ENCODE results near the gene IHH. TPM values are rescaled to one million over a fixed set of nuclear protein-coding genes. Genes with fewer than 3 reads are reported as not detected.

IHH gene
- polyA plus RNA-seq, 3 donors: not detected

DNA sequence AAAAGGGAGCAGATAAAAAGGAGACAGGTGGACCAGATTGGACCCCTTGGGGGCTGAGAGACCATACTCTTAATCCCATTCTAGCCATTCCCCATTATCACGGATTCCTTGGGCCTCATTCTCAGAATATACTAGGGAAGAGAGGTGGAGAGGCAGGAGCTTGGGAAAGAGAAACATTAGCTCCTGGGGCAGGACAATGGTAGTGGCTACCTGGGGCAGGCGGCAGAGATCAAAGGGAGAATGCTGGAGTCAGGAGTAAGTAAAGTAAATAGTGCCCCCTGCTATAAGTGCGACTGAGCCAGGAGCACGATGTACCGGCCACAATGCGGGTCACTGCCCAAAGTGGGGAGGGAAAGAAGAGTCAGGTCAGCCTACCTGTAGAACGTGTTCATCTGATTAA is 20.4 kb upstream of the IHH start:
- intact Hi-C loops (cut with micrococcal nuclease): no loop called here
- peaks cover 57% of the 10 kb centered on the region for H3K4me1 Mint-ChIP-seq
- Histone ChIP-seq H3K27me3 (ENCODE audit: control insufficient read depth in 2 of 2, insufficient read depth in 2 of 2, low read length in 2 of 2) (no peaks in the 10 kb centered on the region), H2AFZ (ENCODE audit: insufficient read depth, low read depth, low read length, poor library complexity, severe bottlenecking) (no peak overlapping the region), H3K9ac (ENCODE audit: insufficient read depth, low read length, poor library complexity, severe bottlenecking) (no peak overlapping the region), H3K36me3 (replicated peaks in 1 of 2; ENCODE audit: control insufficient read depth in 1 of 2, insufficient read depth in 2 of 2, low read length in 2 of 2) (peaks cover 0 to 13% of the 10 kb centered on the region in 2 donors), H4K20me1 (ENCODE audit: insufficient read depth, low read length) (no peaks in the 10 kb centered on the region), H3K79me2 (ENCODE audit: insufficient read depth, low read length) (no peaks in the 10 kb centered on the region), H3K4me1 (ENCODE audit: control insufficient read depth in 1 of 2, insufficient read depth in 2 of 2, low read length in 2 of 2) (peaks cover 41 to 45% of the 10 kb centered on the region in 2 donors), H3K9me3 (replicated peaks in 1 of 2; ENCODE audit: control insufficient read depth in 1 of 2, insufficient read depth in 1 of 2, low read length in 2 of 2) (no peaks in the 10 kb centered on the region), H3K4me2 (replicated peaks; ENCODE audit: extremely low read depth, low read length, poor library complexity, severe bottlenecking) (no peak overlapping the region), H3K27ac (ENCODE audit: low read depth in 1 of 2, low read length in 2 of 2) (no peak overlapping the region), H3K4me3 (replicated peaks in 1 of 3; ENCODE audit: low read depth in 2 of 3, low read length in 3 of 3) (no peak overlapping the region)
- TF ChIP-seq, protein P1, sequence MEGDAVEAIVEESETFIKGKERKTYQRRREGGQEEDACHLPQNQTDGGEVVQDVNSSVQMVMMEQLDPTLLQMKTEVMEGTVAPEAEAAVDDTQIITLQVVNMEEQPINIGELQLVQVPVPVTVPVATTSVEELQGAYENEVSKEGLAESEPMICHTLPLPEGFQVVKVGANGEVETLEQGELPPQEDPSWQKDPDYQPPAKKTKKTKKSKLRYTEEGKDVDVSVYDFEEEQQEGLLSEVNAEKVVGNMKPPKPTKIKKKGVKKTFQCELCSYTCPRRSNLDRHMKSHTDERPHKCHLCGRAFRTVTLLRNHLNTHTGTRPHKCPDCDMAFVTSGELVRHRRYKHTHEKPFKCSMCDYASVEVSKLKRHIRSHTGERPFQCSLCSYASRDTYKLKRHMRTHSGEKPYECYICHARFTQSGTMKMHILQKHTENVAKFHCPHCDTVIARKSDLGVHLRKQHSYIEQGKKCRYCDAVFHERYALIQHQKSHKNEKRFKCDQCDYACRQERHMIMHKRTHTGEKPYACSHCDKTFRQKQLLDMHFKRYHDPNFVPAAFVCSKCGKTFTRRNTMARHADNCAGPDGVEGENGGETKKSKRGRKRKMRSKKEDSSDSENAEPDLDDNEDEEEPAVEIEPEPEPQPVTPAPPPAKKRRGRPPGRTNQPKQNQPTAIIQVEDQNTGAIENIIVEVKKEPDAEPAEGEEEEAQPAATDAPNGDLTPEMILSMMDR (IDR thresholded peaks at IDR 0.05): no peak
- peaks cover 15 to 19% of the 10 kb centered on the region in 2 donors for H3K36me3 Mint-ChIP-seq
- DNase-seq: no peak
- 95% methylated on average over 4 of the region's 7 CpGs for WGBS (ENCODE audit: insufficient coverage)
- H3K9me3 Mint-ChIP-seq: no peaks in the 10 kb centered on the region
- H3K4me3 Mint-ChIP-seq: no peak overlapping the region
- H3K27ac Mint-ChIP-seq: peak overlapping the region in 1 of 7 donors; percentile 41
- H3K27me3 Mint-ChIP-seq (ENCODE audit: low read depth in 3 of 3): peaks cover 0 to 3% (median 0%) of the 10 kb centered on the region in 3 donors

DNA sequence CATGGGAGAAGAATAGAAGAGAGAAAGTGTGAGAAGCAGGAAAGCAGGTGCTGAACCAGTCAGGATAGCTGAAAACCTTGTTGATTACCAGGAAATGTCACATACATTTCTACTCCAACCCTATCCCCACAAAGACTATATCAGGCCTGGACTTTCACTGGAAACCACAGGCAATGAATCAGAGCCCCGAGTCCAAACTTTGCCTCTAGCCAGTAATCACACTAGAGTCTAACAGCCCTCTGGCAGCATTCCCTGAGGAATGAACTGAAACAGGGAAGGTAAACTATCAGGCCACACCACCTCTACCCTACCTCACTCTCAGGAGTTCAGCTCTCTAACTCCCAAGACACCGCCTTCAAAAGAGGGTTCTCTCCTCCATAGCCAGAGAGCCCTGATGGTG is 18.7 kb upstream of the IHH start:
- H3K9me3 ChIP-seq (replicated peaks in 1 of 2; ENCODE audit: control insufficient read depth in 1 of 2, insufficient read depth in 1 of 2, low read length in 2 of 2): no peaks in the 10 kb centered on the region
- peaks cover 0 to 3% (median 0%) of the 10 kb centered on the region in 3 donors for H3K27me3 Mint-ChIP-seq (ENCODE audit: low read depth in 3 of 3)
- H2AFZ ChIP-seq (ENCODE audit: insufficient read depth, low read depth, low read length, poor library complexity, severe bottlenecking): no peak overlapping the region
- no peak for DNase-seq
- H3K36me3 ChIP-seq (replicated peaks in 1 of 2; ENCODE audit: control insufficient read depth in 1 of 2, insufficient read depth in 2 of 2, low read length in 2 of 2): peaks cover 0 to 25% of the 10 kb centered on the region in 2 donors
- H3K4me2 ChIP-seq (replicated peaks; ENCODE audit: extremely low read depth, low read length, poor library complexity, severe bottlenecking): no peak overlapping the region
- peaks cover 45% of the 10 kb centered on the region for H3K4me1 Mint-ChIP-seq
- no peak overlapping the region for H3K9ac ChIP-seq (ENCODE audit: insufficient read depth, low read length, poor library complexity, severe bottlenecking)
- H4K20me1 ChIP-seq (ENCODE audit: insufficient read depth, low read length): no peaks in the 10 kb centered on the region
- no peak overlapping the region for H3K27ac ChIP-seq (ENCODE audit: low read depth in 1 of 2, low read length in 2 of 2)
- intact Hi-C loops (cut with micrococcal nuclease): loop anchor here in 1 of 2 donors (5.0 kb wide), 1 partner anchor 38 kb away; no protein-coding TSS in a partner anchor
- H3K79me2 ChIP-seq (ENCODE audit: insufficient read depth, low read length): no peaks in the 10 kb centered on the region
- H3K4me3 Mint-ChIP-seq: no peak overlapping the region
- H3K27ac Mint-ChIP-seq: peak overlapping the region in 1 of 7 donors; percentile 75
- peaks cover 28 to 31% of the 10 kb centered on the region in 2 donors for H3K36me3 Mint-ChIP-seq
- no peaks in the 10 kb centered on the region for H3K9me3 Mint-ChIP-seq
- H3K4me3 ChIP-seq (replicated peaks in 1 of 3; ENCODE audit: low read depth in 2 of 3, low read length in 3 of 3): no peak overlapping the region
- WGBS (ENCODE audit: insufficient coverage): 100% methylated on average over 1 of the region's 2 CpGs
- peaks cover 30 to 34% of the 10 kb centered on the region in 2 donors for H3K4me1 ChIP-seq (ENCODE audit: control insufficient read depth in 1 of 2, insufficient read depth in 2 of 2, low read length in 2 of 2)
- no peaks in the 10 kb centered on the region for H3K27me3 ChIP-seq (ENCODE audit: control insufficient read depth in 2 of 2, insufficient read depth in 2 of 2, low read length in 2 of 2)
- TF ChIP-seq, protein P1 (IDR thresholded peaks at IDR 0.05): no peak

Measured in CD14-positive monocyte (primary cell).